Kidney (tissue), 14 donors: ENCODE measurements around the gene TMEM185B. TPM values are rescaled to one million over a fixed set of nuclear protein-coding genes. Genes with fewer than 3 reads are reported as not detected.
A peak's percentile ranks its signal among the peaks of the same experiment; 100 is the strongest.

Experiments used
- DNase-seq, 5 donors: peaks; one replicate each; pipeline ENCODE4 v3.0.0-alpha.2; 2013 to 2020
- FAIRE-seq: peaks from 2 replicates; lab custom pipeline; 2012; peaks lifted over from hg19 to GRCh38; lab: Jason Lieb, UNC
- H3K27ac ChIP-seq, 2 donors: one replicate each; pipeline ENCODE4 v1.7.0; 2013; ENCODE audit warnings: low read depth in 2 of 2, low read length in 2 of 2, inconsistent platforms in 1 of 2
- H3K27me3 ChIP-seq: one replicate; pipeline ENCODE4 v1.7.1; 2013; ENCODE audit warnings: low read length, inconsistent platforms; ENCODE audit not compliant: control insufficient read depth, insufficient read depth
- H3K36me3 ChIP-seq, 3 donors: one replicate each; pipeline versions ENCODE4 v1.7.0 to v1.7.1; 2013; ENCODE audit warnings: low read length in 3 of 3, control low read depth in 1 of 3, inconsistent platforms in 1 of 3; ENCODE audit not compliant: insufficient read depth in 3 of 3, control insufficient read depth in 2 of 3
- H3K4me1 ChIP-seq, 3 donors: one replicate each; pipeline versions ENCODE4 v1.7.0 to v1.7.1; 2013; ENCODE audit warnings: low read length in 3 of 3, inconsistent platforms in 1 of 3, low read depth in 1 of 3; ENCODE audit not compliant: control insufficient read depth in 2 of 3, insufficient read depth in 2 of 3
- H3K4me3 ChIP-seq, 3 donors: one replicate each; pipeline versions ENCODE4 v1.7.0 to v1.8.1; 2013; ENCODE audit warnings: low read length in 3 of 3, control low read depth in 1 of 3, inconsistent platforms in 1 of 3
- H3K9ac ChIP-seq, 3 donors: one replicate each; pipeline versions ENCODE4 v1.7.0 to v1.7.1; 2013; ENCODE audit warnings: low read length in 3 of 3, control low read depth in 1 of 3, inconsistent platforms in 1 of 3
- H3K9me3 ChIP-seq, 3 donors: one replicate each; pipeline versions ENCODE4 v1.7.0 to v1.7.1; 2013; ENCODE audit warnings: low read length in 3 of 3, control low read depth in 1 of 3, inconsistent platforms in 1 of 3; ENCODE audit not compliant: control insufficient read depth in 2 of 3, insufficient read depth in 1 of 3
- intact Hi-C: fragments of 100-400 bp; cut with DNase I; formaldehyde crosslinking; loops from one replicate; pipeline ENCODE4 v1.11.1; 2022
- polyA plus RNA-seq: library from polyadenylated mRNA; stranded (reverse); fragments of 350-450 nt; fragmentation: Illumina TruSeq; extraction: RNeasy Lipid Tissue Mini Kit (QIAGEN cat#74804); gene quantifications from one replicate; pipeline ENCODE4 v1.2.3, GENCODE V29; 2014; ENCODE audit warnings: low read depth, low replicate concordance; ENCODE audit not compliant: insufficient read depth
- total RNA-seq: library from RNA; stranded (reverse); fragmentation: NEBNext Ultra II Directional; extraction: Animal tissue kit (Norgen Biotek cat#: 25700); gene quantifications from one replicate; pipeline ENCODE4 v1.2.1, GENCODE V29; 2021
- TF ChIP-seq, protein P1 (sequence below): IDR thresholded peaks from 3 replicates; pipeline ENCODE4 v1.5.1; 2012; ENCODE audit warnings: mild to moderate bottlenecking, moderate library complexity, borderline replicate concordance; ENCODE audit not compliant: insufficient read depth; ENCODE audit errors: extremely low read depth
- donor health status: control.
- donor health status: control.
- donor health status: control.
- donor health status: control.
- donor health status: control.
- donor health status: DM: yes; HTN: yes; CAD: no.
- donor health status: Normal renal cell carcinoma (clear cell type).

Gene TMEM185B
- total and polyA plus RNA-seq, 2 donors from 2014 or later, result 8.0 to 28.1 TPM

DNA sequence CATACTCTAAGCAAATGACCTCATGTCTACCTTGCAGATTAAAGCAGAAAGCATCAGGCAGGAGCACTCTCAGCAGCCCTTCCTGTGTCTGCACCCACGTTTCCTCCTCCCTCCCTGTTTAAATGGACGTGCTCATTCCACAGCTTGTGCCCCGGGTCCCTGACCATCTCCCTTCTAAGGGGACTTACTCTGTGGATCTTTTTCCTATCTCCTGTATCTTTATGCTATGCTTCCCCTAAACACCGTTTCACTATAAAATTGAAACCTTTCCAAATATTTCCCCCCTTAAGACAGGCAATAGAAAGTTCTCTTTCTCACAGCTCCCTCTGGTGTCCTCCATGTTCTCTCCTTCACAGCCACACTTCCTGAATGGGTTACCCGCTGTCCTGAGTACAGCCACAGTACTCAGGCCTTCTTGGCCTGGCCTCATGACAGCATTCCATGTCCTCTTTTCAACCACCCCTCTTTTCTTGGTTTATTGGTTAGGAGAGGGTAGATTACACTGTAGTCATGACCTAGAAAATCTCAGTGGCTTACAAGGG, 41.1 kb downstream of the TMEM185B start:
- H3K4me1 ChIP-seq, result no peaks in the 10 kb centered on the region
- DNase-seq (no peak), FAIRE-seq (no peak)
- H3K9ac ChIP-seq, result no peak overlapping the region
- peaks cover 0 to 4% (median 0%) of the 10 kb centered on the region in 3 donors for H3K36me3 ChIP-seq
- no peaks in the 10 kb centered on the region for H3K27me3 ChIP-seq
- no peaks in the 10 kb centered on the region for H3K9me3 ChIP-seq
- H3K4me3 ChIP-seq, result no peak overlapping the region
- TF ChIP-seq, protein P1, sequence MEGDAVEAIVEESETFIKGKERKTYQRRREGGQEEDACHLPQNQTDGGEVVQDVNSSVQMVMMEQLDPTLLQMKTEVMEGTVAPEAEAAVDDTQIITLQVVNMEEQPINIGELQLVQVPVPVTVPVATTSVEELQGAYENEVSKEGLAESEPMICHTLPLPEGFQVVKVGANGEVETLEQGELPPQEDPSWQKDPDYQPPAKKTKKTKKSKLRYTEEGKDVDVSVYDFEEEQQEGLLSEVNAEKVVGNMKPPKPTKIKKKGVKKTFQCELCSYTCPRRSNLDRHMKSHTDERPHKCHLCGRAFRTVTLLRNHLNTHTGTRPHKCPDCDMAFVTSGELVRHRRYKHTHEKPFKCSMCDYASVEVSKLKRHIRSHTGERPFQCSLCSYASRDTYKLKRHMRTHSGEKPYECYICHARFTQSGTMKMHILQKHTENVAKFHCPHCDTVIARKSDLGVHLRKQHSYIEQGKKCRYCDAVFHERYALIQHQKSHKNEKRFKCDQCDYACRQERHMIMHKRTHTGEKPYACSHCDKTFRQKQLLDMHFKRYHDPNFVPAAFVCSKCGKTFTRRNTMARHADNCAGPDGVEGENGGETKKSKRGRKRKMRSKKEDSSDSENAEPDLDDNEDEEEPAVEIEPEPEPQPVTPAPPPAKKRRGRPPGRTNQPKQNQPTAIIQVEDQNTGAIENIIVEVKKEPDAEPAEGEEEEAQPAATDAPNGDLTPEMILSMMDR, result no peak
- intact Hi-C loops, result no loop called here
- H3K27ac ChIP-seq, result no peak overlapping the region

DNA sequence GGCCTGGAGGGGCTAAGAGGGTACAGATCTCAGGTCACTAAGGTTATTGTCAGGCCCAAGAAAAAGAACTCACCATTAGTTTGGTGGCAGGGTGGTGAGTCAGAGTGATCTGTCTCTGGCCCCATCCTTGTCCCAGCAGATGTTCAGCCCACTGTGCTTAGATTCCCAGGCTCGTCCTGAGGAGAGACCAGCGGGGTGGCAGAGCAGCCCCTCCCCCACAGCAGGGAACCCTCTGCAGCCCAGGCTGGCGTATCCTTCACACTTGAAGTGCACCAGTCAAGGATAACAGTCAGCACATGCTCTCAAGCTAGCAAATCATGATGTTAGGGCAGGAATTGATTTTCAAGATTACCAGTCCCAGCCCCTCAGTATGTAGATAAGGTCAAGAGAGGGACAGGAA, 43.1 kb downstream of the TMEM185B start:
- DNase-seq (peak in 1 of 5 donors; percentile 8), FAIRE-seq (no peak)
- Histone ChIP-seq H3K4me1 (no peaks in the 10 kb centered on the region), H3K27me3 (no peaks in the 10 kb centered on the region), H3K9ac (no peak overlapping the region), H3K36me3 (peaks cover 3 to 19% (median 4%) of the 10 kb centered on the region in 3 donors), H3K27ac (no peak overlapping the region), H3K4me3 (no peak overlapping the region), H3K9me3 (no peaks in the 10 kb centered on the region)
- intact Hi-C loops, result no loop called here
- TF ChIP-seq, protein P1, result no peak

DNA sequence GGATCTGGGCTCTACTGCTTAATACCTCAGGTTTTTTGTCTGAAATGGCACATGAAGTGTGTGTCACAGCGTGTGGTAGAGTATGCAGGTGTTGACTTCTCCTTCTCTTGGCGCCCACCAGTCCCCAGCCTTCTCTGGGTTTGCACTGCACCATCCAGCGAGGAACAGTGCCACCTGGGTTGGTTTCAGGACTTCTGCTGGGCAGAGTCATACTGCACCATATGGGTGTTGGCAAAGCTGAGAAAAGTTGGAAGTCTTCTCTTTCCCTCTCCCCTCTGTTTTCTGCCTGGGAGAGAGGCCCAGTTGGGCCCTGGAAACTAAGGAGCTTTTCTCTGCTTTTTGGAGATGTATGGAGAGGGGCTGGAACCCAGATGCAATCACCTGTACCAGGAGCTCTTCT, 43.8 kb downstream of the TMEM185B start:
- H3K4me1 ChIP-seq, result no peaks in the 10 kb centered on the region
- H3K27me3 ChIP-seq, result no peaks in the 10 kb centered on the region
- H3K36me3 ChIP-seq, result peaks cover 3 to 19% (median 4%) of the 10 kb centered on the region in 3 donors
- H3K27ac ChIP-seq, result no peak overlapping the region
- no peaks in the 10 kb centered on the region for H3K9me3 ChIP-seq
- no peak overlapping the region for H3K4me3 ChIP-seq
- TF ChIP-seq, protein P1, result no peak
- FAIRE-seq, result no peak
- no peak for DNase-seq
- intact Hi-C loops, result no loop called here
- no peak overlapping the region for H3K9ac ChIP-seq

DNA sequence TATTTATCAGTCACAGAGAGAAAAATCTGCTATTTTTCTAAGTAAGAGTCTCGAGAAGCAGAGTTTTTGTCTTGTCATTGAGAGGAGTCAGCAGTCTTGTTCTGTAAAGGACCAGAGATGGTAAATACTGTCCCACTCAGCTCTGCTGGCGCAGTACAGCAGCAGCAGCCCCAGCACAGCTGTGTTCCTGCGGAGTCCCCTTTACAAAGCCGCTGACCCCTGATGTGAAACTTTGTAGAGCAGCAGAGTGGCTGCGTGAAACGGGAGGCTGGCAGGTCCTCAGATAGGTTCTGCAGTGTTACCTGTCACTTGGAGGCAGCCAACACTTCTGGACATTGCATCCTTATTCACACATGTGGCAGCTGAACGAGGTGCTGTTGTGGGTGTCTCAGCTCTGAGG, 45.2 kb downstream of the TMEM185B start:
- H3K36me3 ChIP-seq, result peaks cover 3 to 19% (median 4%) of the 10 kb centered on the region in 3 donors
- TF ChIP-seq, protein P1, result no peak
- no peak overlapping the region for H3K27ac ChIP-seq
- no peaks in the 10 kb centered on the region for H3K27me3 ChIP-seq
- FAIRE-seq (no peak), DNase-seq (no peak)
- no peaks in the 10 kb centered on the region for H3K9me3 ChIP-seq
- intact Hi-C loops, result no loop called here
- H3K9ac ChIP-seq, result no peak overlapping the region
- H3K4me1 ChIP-seq, result no peaks in the 10 kb centered on the region
- no peak overlapping the region for H3K4me3 ChIP-seq
